DMS53 treated with DMSO at 0.1 percent for 48 hours (cell line): ENCODE measurements around the gene COL8A2.
"Not testable (repeated sequence)": the region's sequence is repeated elsewhere in the genome, so short reads cannot be mapped to it uniquely, and the experiment has no call there.

Experiments
- DNase-seq: peaks from one replicate; lab custom pipeline; 2025; ENCODE audit not compliant: unreplicated experiment; lab: John Stamatoyannopoulos, UW

The COL8A2 gene

DNA sequence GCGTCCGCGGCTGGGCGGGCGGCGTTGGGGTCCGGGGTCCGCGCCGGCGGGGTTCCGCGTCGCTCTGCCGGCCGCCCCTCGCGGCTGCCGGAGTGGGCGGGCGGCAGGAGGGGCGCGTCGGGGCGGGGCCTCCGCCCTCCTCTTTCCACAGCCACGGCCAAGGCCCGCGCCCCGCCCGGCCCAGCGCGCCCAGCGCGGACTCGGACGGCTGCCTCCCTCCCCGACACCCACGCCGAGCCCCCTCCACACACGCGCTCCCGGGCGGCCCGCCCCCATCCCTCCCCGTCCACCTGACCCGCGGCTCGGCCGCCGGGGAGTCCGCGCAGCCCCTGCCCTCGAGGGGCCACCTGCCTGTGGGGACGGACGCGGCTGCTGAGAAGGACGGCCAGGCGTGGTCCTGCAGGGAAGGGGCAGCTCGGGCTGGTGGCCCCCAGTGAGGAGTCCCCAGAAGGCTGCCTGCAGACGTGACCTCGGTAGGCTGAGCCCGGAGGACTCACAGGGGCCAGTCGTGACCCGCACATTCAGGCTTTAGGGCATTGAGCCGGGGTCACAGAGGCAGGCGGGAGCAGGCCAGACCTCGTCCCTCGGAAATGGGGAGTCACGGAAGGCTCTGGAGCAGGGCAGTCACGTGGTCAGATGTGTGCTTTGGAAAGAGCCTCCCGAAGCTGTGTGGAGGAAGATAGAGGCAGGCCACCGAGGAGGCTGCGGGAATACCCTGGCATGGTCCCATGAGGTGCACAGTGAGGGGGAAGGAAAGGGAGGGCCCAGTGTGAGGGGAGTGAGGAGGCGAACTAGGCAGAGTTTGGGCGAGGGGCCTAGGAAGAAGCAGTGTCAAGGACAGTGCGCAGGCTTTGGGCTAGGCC, at the start of gene COL8A2:
COL8A2 (minus strand) TSS at position 94 of the 863 bp plus-strand sequence. CDS start 24,980 bp downstream, outside the sequence.
- DNase-seq = no peak

DNA sequence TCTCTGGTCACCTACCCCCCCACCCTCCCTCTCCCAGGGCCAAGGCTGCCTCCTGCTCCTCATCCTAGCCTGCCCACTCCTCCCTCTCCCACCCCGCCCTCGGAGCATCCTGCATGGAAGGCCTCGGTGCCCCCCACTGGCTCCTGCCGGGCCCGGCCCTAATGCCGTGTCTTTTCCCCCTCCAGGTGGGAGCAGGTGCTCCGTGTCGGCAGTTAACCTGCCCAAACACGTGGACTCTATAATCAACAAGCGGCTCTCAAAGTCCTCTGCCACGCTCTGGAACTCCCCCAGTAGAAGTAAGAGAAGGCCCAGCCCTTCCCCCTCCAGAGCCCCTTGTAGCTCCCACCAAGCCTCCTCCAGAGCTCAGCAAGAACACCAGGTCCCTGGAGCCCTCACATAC, 49.7 kb upstream of the COL8A2 start:
- no peak for DNase-seq

DNA sequence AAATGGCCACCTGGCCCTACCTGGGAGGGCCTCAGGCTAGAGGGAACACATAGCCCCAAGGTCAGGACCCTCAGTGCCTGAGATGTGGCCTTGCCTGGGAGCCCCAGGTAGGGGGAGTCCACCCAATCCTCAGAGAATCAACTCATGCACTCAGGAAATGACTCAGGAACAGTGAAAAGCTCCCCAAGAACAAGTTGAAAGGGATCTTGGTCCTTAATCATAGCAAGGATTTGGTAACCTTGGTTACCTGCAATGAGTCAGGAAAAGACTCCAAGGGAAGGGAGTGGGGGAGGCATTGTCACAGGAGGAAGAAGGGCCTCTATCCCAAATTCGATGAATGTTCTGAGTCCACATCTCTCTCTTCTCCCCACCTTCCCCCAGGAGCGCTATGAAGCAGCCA, 48.0 kb upstream of the COL8A2 start:
- DNase-seq = no peak

DNA sequence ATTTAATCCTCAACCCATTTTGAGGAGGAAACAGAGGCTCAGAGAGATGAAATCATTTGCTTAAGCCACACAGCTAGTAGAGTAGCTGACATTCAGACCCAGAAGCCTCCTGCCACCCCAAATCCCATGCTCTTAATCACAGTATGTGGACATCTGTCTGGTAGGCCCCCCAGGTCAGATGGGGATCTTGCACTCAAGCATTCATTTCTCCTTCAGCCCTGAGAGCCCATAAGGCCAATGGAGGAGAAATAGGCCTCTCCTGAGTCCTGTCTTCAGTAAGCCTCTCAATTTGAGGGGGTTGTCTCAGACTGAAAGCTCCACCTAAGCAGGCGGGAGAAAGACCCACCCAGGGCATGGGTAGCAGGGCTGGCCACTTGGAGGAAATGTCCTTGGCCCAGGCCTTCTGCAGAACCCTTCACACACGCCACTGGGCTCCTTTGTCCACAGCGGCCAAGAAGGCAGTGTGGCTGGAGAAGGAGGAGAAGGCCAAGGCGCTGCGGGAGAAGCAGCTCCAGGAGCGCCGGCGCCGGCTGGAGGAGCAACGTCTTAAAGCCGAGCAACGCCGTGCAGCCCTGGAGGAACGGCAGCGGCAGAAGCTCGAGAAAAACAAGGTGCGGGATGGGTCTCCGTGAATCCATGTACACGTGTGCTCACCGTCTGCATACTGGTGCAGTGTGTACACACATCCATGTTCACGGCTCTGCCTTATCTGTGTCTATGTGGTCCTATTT, 47.2 kb upstream of the COL8A2 start:
- DNase-seq = no peak

DNA sequence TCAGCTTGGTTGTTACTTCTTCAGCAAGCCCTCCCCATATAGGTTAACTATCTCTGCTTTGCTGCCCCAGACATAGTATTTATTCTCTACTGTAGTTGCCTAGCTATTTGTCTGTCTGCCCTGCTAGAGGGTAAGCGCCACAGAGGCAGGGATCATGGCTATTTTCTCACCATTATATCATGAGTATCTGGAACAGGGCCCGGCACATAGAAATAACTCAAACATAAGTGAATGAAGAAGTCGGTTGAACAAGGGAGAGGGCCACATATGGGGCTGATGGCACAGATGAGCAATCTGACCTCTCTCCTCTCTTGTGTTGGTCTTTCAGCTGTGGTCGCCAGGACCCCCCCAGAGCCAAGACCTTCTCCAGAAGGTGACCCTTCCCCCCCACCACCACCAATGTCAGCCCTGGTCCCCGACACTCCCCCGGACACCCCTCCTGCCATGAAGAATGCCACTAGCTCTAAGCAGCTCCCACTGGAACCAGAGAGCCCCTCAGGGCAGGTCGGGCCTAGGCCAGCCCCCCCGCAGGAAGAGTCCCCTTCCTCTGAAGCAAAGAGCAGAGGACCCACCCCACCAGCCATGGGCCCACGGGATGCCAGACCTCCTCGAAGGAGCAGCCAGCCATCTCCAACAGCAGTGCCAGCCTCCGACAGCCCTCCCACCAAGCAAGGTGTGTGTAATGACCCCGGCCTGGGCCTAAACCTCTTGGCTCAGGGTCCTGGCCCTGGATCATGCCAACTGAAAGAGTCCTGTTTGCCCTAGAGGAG, 45.8 kb upstream of the COL8A2 start:
- DNase-seq = no peak

DNA sequence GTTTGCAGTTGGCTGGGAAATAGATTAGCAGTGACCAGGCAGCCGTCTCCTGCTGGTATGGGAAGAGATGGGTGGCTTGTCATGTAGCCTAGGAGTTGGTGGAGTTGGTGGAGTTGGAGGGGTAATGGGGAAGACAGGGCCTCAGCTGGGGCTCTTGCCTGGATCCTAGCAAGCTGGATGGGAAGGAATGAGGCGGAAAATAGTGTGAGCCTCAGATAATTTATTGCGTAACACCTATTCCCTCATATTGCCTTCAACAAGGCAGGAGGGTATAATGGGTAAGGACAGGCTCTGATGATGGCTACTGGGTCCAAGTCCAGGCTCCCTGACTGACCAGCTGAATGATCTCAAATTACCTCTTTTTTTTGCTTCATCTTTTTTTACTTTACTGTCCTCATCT, 43.5 kb upstream of the COL8A2 start:
- DNase-seq = no peak

DNA sequence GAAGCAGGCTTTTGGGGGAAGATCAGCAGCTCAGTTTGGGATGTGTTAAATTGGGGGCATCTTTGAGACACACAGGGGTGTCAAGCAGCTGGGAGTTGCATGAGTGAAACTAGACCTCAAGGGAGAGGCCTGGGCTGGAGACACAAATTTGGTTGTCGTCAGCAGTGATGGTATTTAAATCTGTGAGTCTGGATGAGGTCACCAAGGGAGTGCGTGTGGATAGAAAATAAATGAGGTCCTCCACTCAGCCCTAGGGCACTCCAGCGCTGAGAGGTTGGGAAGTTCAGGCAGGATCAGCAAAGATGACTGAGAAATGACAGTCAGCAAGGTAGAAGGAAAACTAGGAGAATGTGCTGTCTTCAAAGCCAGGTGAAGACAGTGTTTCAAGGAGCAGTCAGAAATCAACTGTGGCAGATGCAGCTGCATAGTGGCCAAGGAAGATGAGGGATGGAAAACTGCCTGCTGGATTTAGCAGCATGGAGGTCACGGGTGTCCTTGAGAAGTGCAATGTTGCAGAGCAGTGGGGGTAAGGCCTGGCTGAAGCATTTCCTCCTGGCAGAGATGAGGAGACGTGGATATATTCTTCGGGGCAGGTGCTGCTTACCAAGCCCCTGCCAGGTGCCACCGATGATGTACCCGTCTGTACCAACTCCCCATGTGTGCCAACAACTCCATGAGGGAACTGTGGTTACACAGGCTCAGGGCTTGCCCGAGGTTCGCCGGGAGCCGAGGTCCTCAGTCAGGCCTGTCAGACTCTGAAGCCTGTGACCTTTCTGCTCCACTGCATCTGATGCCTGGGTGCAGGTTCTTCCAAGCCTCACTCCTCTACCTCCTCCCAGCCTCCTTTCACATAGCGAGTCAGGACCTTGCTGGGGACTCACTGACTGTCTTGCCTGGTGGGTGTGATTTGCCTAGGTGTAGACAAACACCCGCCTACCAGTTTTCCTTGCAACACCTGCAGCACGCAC, 42.2 kb upstream of the COL8A2 start:
- no peak for DNase-seq

DNA sequence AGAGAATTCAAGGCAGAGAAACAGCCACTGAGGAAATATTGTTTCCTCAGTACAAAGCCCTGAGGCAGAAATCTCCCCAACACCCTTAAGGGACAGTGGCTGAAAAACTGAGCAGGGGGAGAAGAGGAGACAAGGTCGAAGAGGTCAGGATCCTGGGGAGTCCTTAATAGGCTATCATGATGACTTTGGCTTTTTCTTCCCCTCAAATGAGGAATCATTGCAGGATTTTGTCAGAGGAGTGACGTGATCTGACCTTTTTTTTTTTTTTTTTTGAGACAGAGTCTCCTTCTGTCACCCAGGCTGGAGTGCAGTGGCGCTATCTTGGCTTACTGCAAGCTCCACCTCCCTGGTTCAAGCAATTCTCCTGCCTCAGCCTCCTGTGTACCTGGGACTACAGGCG, 41.1 kb upstream of the COL8A2 start:
- DNase-seq = no peak

DNA sequence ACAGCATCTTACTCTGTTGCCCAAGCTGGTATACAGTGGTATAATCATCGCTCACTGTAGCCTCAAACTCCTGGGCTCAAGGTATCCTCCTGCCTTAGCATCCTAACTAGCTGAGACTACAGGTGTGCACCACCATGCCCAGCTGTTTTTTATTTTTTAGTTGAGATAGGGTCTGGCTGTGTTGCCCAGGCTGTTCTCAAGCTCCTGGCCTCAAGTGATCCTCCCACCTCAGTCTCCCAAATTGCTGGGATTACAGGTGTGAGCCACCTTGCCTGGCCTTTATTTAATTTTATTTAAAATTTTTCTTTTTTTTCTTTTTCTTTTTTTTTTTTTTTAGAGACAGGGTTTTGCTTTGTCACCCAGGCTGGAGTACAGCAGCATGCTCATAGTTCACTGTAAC, 40.1 kb upstream of the COL8A2 start:
- no peak for DNase-seq

DNA sequence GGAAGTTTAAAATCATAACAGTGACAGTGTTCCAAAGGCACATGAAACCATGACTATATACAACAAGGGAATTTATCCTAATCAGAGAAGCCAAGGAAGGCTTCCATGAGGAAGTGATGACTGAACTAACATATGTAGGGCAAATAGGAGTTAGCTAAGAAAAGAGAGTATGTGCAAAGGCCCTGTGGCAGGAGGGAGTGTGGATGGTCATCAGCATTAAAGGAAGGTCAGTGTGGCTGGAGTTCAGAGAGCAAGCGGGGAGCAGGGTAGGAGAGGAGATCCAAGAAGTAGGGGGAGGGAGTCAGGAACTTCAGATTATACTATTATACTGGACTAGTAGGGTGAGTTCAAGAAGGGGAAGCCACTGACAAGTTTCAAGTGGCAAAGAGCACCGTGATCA, 39.3 kb upstream of the COL8A2 start:
- no peak for DNase-seq

DNA sequence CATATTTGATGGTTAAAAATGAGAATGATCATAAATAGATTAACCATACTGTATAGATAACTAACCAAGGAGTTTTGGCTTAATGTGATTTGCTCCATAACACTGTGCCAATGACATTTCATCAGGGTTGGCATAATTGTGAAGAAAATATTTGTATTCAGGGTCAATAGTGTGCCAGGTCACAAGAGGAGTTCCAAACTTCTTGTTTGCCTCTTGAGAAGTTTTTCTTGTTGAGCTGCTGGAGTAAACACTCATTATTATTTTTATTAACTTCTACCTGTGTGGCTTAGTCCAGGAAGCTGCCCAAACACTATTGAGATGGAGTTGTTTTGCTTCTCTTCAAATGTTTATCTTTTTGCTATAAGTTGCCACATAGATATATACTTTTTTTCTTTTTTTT, 38.4 kb upstream of the COL8A2 start:
- no peak for DNase-seq

DNA sequence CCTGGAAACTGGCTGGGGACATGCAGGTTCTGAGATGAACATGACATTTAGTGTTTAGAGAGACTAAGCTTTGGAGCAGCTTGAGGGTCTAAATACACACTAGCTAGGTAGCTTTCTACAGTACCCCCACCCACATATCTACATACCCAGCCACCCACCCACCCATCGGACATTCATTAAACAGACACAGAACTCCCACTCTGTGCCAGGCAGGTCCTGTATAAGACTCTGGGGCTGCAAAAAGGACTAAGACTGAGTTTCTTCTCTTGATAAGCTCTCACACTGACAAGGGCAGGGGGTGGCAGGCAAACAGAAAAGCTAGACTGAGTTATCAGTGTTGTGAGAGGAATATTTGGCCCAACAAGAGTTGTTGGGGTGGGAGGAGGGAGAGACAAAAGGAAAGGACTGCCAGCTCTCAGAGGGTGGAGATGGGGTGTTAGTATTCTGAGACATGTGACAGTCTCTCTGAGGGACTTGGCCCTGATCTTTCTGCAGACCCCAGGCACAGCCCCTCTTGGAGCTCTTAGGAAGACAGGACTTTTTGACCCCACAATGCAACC, 37.7 kb upstream of the COL8A2 start:
- no peak for DNase-seq

DNA sequence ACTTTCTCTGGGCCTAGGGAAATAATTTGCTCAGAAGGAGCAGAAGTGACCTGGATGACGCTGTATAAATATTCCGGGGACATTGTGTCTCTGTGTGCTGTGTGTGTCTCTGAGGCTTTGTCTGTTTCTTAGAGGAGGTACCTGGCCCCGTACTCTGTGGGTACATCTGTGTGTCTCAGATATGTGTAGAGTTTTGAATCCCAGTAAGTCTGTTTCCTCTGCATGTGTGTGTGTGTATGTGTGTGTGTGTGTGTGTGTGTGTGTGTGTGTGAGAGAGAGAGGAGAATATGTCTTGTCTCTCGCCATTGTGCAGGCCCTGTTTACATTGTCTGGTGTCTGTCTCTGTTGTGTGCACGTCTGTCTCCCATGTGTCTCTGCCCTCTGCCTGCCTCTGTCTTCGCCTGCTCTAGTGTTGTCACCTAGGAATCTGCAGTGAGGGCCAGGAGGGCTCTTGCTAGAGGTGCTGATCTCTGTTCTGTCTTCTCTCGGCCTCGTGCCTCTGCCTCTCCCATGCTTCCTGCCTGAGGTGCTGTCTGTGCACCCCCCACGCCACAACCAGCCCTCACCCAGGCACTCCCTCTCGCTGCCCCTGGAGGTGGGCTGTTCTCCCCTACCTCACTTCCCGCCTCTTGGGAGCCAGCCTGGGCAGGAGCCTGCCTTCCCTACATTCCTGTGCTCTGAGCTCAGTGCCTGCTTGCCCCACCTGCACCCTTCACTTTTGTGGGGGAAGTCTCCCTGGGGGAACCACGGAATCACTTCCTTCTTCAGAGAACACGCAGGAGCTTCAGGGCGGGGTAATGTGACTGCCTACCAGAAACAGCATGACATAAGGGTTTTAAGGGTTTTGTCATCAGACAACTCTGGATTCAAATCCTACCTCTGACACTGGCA, 36.9 kb upstream of the COL8A2 start:
- DNase-seq = no peak

DNA sequence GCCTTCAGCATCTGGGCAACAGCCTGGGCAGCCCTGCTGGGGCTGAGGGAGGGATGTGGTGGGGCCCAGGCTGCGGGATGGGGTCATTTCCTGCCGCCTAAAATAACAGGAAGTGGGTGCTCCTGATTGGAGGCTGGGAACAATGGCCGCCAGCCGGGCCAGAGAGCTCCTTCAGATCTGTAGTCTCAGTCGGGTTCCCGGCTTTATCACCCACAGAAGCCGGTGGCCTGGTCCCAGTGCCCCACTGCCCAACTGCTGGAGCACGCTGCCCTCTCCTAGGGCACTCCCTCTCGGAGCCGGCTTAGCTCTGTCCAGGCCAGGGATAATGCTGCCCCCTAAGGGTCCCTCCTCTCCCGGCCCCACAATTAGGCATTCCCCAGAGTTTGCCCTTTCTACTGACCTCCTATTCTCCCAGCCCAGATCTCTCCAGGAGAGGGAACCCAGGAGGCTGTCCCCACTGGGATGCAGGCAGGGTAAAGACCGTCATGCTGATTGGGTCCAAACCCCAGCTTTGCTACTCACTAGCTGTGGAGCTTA, 36.0 kb upstream of the COL8A2 start:
- DNase-seq = no peak

DNA sequence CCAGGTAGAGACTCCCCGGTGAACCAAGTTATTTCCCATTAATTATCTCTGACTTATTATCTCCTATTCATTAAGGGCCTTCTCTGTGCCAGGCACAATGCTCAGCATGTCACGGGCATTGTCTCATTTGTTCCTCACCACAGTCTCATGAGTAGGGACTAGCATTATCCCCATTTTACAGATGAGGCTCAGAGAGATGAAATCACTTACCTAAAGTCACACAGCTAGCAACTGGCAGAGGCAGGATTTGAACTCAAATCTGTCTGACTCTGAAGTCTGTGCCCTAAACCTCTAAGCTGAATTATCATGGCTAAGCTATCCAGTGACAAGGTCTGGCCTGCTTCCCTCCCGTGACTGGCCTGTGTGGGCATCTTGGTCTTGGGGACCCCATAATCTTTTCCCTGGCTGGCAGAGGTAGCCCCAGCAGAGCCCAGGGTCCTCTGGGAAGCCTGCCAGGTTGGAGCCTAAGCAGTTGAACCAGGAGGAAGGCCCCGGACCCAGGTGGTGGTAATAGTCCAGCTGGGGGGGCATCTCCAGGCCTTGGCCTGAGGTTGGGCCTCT, 35.4 kb upstream of the COL8A2 start:
- no peak for DNase-seq

DNA sequence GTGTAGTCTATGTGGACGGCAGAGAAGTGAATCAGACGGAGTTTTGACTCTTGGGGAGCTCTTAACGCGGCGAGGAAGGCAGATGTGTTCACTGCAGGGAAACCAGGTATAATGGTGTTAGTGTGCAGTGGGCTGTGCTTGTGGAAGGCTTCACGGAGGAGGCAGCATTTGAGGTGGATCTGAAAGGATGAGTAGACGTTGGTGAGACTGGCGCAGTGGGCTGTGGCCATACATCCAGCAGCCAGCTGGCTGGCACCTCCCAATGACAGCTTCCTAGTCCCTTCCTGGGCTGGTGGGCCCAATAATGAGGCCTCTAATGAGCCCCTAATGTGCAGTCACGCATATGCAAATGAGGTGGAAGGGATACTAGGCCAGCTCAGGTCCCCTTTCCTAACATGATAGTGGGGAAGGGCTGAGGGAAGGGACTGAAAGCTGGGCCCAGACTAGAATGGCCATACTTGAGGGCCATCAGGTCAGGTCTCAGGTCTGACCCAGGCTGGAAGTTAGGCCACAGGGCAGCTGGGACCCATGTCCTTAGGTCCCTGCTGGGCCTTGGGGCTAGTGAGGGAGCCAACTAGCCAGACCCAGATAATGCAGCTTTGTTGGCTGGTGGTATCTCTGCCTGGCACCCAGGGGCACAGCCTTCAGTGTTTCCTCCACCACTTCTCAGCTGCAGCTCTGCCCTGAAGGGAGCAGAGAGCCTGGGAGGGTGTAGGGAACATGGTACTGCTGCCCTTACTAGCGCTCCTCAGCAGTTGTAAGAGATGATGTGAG, 34.8 kb upstream of the COL8A2 start:
- DNase-seq = no peak

DNA sequence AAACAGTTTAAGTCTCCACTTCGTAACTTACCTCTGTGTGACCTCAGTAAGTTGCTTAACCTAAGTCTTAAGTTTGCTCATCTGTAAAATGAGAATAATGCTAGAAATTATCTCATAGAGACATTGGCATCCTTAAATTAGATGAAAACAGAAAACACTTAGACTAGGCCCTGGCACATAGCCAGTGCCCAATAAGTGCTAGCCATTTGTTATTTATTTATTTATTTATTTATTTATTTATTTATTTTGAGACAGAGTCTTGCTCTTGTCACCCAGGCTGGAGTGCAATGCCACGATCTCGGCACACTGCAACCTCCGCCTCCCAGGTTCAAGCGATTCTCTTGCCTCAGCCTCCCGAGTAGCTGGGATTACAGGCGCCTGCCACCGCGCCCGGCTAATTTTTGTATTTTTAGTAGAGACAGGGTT, 33.8 kb upstream of the COL8A2 start:
- DNase-seq = not testable (repeated sequence)
